Subcutaneous adipose tissue (tissue), 4 donors: ENCODE results near the gene SPIN4. TPM values are rescaled to one million over a fixed set of nuclear protein-coding genes. Genes with fewer than 3 reads are reported as not detected.

ENCODE experiments used
- total RNA-seq, 4 donors: library from RNA; depleted of rRNA; stranded (reverse); fragments of >200 nt; gene quantifications; one replicate each; pipeline ENCODE4 v1.1.0, GENCODE V29; 2016
- TF ChIP-seq, protein P1 (sequence below): fragments of 450-650 bp; IDR thresholded peaks from one replicate; pipeline ENCODE4 v1.5.1; 2016; ENCODE audit warnings: low read depth, mild to moderate bottlenecking, control low read depth, antibody characterized with exemption, moderate library complexity

Gene SPIN4
- total RNA-seq, 4 donors from 2014 or later = 2.2 to 3.4 (median 2.8) TPM

DNA sequence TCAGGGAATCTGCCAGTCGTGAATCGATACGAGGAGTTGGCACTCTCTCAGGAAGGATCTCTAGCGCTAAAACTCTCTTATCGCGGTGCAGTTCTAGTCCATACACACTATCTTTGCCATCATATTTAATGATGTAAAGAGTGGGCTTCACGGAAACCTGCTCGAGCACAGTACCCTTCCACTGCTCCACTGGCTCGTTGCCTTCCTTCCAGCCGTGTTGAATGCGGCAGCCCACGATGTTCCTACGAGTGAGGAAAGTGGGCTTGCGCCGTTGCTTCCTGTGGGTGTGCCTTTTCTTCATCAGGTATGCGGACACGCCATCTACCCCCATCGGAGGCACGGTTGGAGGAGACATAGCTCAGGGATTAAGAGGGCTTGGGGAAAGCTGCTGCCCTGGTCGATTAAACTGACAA, 661 bp downstream of the SPIN4 start:
- TF ChIP-seq, protein P1, sequence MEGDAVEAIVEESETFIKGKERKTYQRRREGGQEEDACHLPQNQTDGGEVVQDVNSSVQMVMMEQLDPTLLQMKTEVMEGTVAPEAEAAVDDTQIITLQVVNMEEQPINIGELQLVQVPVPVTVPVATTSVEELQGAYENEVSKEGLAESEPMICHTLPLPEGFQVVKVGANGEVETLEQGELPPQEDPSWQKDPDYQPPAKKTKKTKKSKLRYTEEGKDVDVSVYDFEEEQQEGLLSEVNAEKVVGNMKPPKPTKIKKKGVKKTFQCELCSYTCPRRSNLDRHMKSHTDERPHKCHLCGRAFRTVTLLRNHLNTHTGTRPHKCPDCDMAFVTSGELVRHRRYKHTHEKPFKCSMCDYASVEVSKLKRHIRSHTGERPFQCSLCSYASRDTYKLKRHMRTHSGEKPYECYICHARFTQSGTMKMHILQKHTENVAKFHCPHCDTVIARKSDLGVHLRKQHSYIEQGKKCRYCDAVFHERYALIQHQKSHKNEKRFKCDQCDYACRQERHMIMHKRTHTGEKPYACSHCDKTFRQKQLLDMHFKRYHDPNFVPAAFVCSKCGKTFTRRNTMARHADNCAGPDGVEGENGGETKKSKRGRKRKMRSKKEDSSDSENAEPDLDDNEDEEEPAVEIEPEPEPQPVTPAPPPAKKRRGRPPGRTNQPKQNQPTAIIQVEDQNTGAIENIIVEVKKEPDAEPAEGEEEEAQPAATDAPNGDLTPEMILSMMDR = no peak

DNA sequence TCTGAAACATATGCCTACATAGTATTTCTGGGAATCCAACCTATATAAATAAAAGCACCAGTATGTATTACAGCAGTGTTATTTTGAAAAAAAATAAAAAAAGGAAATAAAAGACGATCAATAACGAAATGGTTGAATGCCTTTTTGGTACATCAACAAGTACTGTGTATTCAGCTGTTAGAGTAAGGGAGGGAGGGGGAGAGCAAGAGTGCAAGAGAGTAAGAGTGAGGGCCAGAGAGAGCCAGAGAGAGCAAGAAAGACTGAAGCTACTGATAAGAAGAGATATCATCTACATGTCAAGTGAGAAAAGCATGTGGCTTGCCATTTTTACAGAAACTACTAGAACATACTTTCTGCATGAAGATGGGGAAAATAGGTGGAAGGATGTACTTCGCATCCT, 1.8 kb downstream of the SPIN4 start:
- TF ChIP-seq, protein P1 = no peak

DNA sequence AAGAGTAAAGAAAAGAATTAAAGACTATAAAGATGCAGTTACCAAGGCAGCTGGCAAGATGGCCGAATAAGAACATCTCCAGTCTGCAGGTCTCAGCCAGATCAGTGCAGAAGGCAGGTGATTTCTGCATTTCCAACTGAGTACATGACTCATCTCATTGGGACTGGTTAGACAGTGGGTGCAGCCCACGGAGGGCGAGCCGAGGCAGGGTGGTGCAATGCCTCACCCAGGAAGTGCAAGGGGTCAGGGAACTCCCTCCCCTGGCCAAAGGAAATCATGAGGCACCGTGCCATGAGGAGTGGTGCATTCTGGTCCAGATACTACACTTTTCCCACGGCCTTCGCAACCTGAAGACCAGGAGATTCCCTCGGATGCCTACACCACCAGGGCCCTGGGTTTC, 20.5 kb downstream of the SPIN4 start:
- TF ChIP-seq, protein P1 = no peak

DNA sequence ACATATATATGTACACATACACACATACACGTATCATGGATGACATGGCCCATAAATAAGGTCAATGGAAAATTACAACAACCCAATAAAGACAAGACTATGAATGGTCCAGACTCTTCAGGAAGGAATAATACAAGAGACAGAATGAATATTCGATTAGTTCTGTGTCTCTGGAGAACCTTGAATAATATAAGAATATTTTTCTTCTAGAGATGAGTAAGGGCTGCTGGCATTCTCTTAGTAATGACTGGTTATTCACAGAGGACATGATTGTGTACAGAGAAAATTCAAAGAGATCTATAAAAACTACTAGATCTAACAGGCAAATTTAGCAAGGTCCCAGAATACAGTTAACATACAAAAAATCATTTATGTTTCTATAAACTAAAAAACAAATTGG, 23.3 kb downstream of the SPIN4 start:
- TF ChIP-seq, protein P1 = no peak

DNA sequence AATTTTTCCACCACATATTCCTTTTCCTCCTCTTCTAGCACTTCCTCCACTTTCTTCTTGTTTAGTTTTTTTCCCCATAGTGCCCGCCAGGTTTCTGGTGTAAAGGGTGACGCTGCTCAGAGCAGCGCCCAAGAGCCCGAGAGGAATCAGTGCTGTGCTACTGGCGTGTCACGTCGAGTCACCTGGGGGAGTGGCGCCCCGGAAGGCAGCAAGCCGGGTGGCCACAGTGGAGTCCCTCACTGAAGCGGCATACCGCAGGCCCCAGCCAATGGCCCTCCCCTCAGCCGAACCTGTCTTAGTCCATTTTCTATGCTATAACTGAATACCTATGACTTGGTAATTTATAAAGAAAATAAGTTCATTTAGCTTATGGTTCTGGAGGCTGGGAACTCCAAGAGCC, 51.5 kb downstream of the SPIN4 start:
- TF ChIP-seq, protein P1 = no peak
